Stimulated activated naive CD8-positive, alpha-beta T cell treated with anti-CD3 and anti-CD28 coated beads, Interleukin-15, Interleukin-2, amounts not matched to agents 100 ng/mL and 50 ng/mL, for 24 hours (primary cell): ENCODE results near the gene MAGI1.
"Not testable (repeated sequence)": the region's sequence is repeated elsewhere in the genome, so short reads cannot be mapped to it uniquely, and the experiment has no call there.

ENCODE experiments used
- H3K27ac Mint-ChIP-seq: one replicate; pipeline ENCODE4 v1.8.0; 2021; ENCODE audit warnings: mild to moderate bottlenecking, mixed read lengths
- H3K27me3 Mint-ChIP-seq: one replicate; pipeline ENCODE4 v1.8.0; 2021; ENCODE audit warnings: mixed read lengths
- H3K36me3 Mint-ChIP-seq: one replicate; pipeline ENCODE4 v1.8.0; 2021; ENCODE audit warnings: low read depth, mixed read lengths
- H3K4me1 Mint-ChIP-seq: one replicate; pipeline ENCODE4 v1.8.0; 2021; ENCODE audit warnings: low read depth, mixed read lengths
- H3K4me3 Mint-ChIP-seq: one replicate; pipeline ENCODE4 v1.8.0; 2021; ENCODE audit warnings: mild to moderate bottlenecking, mixed read lengths
- H3K9me3 Mint-ChIP-seq: one replicate; pipeline ENCODE4 v1.8.0; 2021; ENCODE audit warnings: mixed read lengths

MAGI1 gene

DNA sequence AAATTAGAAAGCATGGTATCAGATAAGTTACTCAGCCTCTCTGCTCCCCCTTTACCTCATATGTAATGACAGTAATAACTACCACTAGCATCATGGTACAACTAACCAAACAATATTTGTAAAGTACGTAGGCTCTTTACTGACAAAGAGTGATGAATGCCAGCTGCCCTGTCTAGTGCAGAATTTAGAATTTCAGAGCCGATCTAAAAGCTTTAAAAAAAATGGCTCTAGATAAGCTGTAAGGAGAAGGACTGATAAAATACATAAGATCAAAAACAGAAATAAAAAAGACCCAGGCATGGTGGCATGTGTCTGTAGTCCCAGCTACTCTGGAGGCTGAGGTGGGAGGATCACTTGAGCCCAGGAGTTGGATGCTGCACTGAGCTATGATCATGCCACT lies 424.1 kb downstream of the MAGI1 start:
- Mint-ChIP-seq H3K4me3 (no peak overlapping the region), H3K4me1 (no peaks in the 10 kb centered on the region), H3K9me3 (peaks cover 5% of the 10 kb centered on the region), H3K36me3 (no peaks in the 10 kb centered on the region), H3K27me3 (no peaks in the 10 kb centered on the region), H3K27ac (no peak overlapping the region)

DNA sequence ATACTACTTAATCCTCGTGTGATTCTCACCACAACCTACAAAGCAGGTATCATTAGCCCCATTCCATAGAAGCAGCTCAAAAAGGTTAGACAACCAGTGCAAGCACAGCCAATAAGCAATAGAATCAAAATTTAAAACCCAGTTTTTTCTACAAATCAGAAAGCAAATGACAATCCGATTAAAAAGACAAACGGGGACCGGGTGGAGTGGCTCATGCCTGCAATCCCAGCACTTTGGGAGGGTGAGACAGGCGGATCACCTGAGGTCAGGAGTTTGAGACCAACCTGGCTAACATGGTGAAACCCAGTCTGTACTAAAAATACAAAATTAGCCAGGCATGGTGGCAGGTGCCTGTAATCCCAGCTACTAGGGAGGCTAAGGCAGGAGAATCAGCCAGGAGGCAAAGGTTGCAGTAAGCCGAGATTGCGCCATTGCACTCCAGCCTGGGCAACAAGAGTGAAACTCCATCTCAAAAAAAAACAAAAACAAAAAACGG lies 430.7 kb downstream of the MAGI1 start:
- not testable (repeated sequence) for H3K36me3 Mint-ChIP-seq, H3K4me3 Mint-ChIP-seq, H3K27ac Mint-ChIP-seq, H3K9me3 Mint-ChIP-seq, H3K27me3 Mint-ChIP-seq, H3K4me1 Mint-ChIP-seq

DNA sequence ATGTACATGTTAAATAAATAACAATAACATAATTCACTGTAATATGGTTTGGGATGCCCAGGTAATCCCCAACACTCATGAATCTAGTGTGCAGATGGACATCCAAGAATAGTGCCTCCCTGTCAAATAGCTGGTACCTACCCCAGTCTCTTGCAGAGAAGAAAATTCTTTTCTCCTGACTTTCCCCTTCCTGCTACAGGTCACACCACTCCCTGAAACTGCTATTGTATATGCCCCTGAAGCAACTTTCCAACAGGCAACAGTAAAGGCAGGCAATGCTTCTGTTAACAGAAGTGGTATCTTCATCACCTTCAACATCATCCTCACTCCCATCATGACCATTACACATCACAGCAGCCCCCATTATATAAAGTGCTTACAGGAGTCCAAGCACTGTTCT lies 431.6 kb downstream of the MAGI1 start:
- Mint-ChIP-seq H3K4me1 (no peaks in the 10 kb centered on the region), H3K27ac (no peak overlapping the region), H3K9me3 (no peaks in the 10 kb centered on the region), H3K36me3 (no peaks in the 10 kb centered on the region), H3K27me3 (no peaks in the 10 kb centered on the region), H3K4me3 (no peak overlapping the region)

DNA sequence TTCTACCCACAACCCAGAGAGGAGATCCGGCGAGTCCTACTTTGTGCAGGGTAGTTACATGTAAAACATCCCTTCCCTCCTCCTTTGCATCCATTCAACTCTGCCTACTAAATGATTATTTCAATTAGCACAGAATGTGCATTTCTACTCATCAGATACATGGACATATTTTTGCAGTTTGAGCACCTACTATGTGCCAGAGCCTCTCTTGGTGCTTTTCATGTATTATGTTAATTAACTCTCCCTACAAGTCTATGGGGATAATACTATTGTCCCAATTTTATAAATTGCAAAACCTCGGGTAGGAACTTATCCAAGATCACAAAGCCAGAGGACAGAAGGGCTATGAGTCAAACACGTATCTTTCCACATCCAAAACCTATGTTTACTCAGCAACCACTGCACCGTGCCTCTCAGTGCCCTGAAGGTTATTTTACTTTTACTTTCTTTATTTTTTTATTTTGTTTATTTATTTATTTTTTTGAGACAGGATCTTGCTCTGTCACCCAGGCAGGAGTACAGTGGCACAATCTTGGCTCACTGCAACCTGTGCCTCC lies 432.8 kb downstream of the MAGI1 start:
- no peaks in the 10 kb centered on the region for H3K27me3 Mint-ChIP-seq
- H3K4me3 Mint-ChIP-seq = no peak overlapping the region
- H3K9me3 Mint-ChIP-seq = no peaks in the 10 kb centered on the region
- H3K27ac Mint-ChIP-seq = no peak overlapping the region
- H3K36me3 Mint-ChIP-seq = no peaks in the 10 kb centered on the region
- no peaks in the 10 kb centered on the region for H3K4me1 Mint-ChIP-seq

DNA sequence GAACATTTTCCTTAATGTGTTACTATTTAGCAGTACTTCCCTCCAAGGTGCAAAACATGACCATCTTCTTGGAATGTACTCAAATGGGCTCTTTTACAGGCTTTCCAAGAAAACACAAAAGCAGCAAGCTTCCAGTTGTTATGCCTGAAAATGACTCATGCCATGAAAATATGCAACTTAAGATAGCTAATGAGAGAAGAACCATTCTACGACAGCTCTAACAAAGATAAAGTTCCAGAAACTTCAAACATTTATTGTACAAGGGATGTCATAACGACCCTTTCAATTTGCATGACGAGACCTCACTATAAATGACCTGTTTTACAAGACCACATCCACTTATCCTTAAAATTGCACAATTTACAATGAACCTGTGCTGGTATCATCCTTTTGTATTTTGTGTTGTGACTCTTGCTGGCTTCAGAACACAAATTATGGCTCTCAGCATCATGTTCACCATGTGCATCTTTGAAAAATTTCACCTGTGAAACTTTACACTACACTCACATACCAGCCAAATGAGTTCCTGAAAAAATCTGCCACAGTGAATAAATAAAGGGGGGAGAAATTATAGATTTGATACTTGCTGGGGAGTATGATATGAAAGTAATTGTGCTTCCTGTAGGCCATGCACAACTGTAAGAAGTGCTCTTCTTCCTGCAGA lies 433.7 kb downstream of the MAGI1 start:
- H3K9me3 Mint-ChIP-seq = no peaks in the 10 kb centered on the region
- H3K4me1 Mint-ChIP-seq = no peaks in the 10 kb centered on the region
- H3K27me3 Mint-ChIP-seq = no peaks in the 10 kb centered on the region
- H3K36me3 Mint-ChIP-seq = no peaks in the 10 kb centered on the region
- no peak overlapping the region for H3K4me3 Mint-ChIP-seq
- H3K27ac Mint-ChIP-seq = no peak overlapping the region

DNA sequence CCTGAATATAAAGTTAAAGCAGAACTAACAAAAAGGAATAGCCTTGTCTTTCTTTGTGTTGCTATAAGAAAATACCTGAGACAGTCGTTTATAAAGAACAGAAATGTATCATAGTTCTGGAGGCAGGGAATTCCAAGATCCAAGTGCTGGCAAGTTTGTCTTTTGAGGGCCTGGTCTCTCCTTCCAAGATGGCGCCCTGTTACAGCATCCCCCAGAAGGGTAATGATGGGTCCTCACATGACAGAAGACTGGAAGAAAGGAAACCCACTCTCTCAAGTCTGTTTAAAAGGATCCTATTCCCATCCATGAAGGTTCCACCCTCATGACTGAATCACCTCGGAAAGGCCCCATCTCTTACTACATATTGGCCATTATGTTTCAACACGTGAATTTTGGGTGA lies 435.1 kb downstream of the MAGI1 start:
- H3K27ac Mint-ChIP-seq = no peak overlapping the region
- no peaks in the 10 kb centered on the region for H3K4me1 Mint-ChIP-seq
- no peaks in the 10 kb centered on the region for H3K36me3 Mint-ChIP-seq
- peaks cover 9% of the 10 kb centered on the region for H3K27me3 Mint-ChIP-seq
- no peak overlapping the region for H3K4me3 Mint-ChIP-seq
- H3K9me3 Mint-ChIP-seq = no peaks in the 10 kb centered on the region

DNA sequence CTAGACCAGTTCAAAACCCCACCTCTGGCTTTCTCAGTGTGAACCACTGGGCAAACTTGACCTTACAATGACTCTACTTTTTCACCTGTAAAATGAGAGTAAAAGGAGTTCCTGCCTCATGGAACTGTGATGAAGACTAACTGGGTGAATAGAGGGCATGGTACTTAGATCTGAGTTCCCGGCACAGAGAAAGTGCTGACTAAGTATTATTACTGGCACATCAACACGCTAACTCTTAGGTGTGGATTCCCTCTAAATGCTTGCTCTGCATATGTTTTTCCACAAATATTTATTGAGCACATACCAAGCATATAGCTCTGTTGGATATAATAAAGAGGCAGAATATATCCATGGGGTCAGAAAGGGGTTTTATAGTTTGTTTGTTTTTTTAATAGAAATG lies 437.8 kb downstream of the MAGI1 start:
- no peaks in the 10 kb centered on the region for H3K9me3 Mint-ChIP-seq
- H3K36me3 Mint-ChIP-seq = no peaks in the 10 kb centered on the region
- no peak overlapping the region for H3K27ac Mint-ChIP-seq
- H3K4me1 Mint-ChIP-seq = no peaks in the 10 kb centered on the region
- no peak overlapping the region for H3K4me3 Mint-ChIP-seq
- H3K27me3 Mint-ChIP-seq = peaks cover 23% of the 10 kb centered on the region

DNA sequence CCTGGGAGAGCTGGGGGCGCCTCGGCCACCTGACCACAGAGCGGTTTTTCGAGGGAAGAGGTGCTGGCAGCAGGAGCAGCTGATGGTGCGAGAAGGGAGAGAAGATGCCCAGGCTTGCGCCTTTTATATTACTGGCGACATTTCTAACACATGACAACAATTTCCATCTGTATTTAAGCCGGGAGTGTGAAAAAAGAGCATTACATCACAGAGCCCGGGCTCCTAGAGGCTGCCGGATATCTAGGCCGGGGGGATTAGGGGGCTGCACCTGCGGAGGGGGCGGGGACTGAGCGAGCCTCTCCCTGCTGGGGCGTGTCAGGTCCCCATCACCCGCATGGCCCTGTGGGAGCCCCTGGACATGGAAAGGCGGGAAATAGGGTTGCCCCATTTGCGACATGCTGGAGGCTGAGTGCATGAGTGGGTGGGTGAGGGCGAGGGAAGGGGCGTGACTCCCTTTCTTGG lies 440.7 kb downstream of the MAGI1 start:
- H3K27me3 Mint-ChIP-seq = peaks cover 23% of the 10 kb centered on the region
- no peak overlapping the region for H3K27ac Mint-ChIP-seq
- no peak overlapping the region for H3K4me3 Mint-ChIP-seq
- H3K36me3 Mint-ChIP-seq = no peaks in the 10 kb centered on the region
- H3K4me1 Mint-ChIP-seq = no peaks in the 10 kb centered on the region
- no peaks in the 10 kb centered on the region for H3K9me3 Mint-ChIP-seq

DNA sequence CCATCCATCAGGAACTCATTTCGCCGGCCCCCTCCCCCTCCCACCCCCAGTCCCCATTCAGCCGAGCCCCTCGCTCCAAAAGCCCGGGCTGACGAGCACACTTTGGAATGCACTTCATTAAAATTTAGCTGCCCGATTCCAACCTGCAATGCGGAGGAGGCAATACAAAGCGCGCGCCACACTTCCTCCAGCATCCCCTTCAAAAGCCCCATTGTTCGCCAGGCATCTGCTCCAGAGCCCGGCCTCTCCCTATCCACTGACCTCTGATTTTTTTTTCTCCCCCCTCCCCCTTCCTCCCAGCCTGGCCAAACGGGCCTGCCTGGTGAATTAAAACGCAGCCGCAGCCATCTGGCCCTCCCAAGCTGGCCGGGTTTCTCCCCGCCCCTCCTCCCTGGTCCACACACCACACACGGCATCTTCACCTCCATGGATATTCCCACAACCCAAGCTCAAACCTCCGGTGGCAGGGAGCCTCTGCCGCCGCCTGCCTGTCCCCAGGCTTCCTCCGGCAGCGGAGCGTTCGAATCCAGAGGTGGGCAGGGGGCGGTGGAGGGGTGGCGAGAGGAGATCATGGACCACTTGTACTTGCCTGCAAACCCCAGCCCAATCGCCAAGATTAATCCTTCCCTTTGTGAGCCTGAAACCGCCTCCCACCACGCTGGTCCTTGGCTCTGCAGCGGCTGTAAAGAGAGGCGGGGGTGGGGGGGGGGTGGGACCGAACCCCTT lies 441.3 kb downstream of the MAGI1 start:
- Mint-ChIP-seq H3K4me3 (no peak overlapping the region), H3K27me3 (peaks cover 23% of the 10 kb centered on the region), H3K36me3 (no peaks in the 10 kb centered on the region), H3K27ac (no peak overlapping the region), H3K4me1 (no peaks in the 10 kb centered on the region), H3K9me3 (no peaks in the 10 kb centered on the region)

DNA sequence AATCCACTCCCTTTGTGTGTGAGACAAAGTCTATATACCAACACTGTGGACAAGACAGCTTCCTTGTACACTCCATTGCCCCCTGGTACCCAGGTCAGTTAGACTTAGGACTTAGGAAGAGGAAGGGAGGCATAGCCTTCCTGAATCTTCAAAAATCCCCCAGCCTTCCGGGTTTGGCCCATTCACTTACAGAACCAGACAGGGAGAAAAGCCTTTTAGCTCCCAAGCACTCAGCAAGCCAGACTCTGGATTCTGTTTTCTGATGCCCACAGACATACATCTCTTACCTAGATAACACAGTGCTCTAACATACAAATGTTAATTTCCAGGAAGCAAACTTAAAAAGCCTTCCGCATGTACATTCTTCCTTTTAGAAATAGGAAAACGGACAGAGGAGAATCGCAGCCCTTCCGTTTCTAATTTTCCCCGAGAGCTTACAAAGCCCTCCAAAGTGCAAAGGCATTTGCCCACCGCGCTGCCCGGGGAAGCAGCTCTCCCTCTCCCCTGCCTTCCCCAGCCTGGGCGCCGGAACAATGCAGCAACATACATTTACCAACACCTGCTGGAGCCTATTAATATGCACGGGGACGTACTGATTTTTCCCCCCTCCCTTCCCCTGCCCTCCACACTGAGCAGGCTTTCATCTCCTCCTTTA lies 442.0 kb downstream of the MAGI1 start:
- no peaks in the 10 kb centered on the region for H3K36me3 Mint-ChIP-seq
- peaks cover 3% of the 10 kb centered on the region for H3K9me3 Mint-ChIP-seq
- no peak overlapping the region for H3K27ac Mint-ChIP-seq
- H3K4me1 Mint-ChIP-seq = no peaks in the 10 kb centered on the region
- H3K4me3 Mint-ChIP-seq = no peak overlapping the region
- peaks cover 23% of the 10 kb centered on the region for H3K27me3 Mint-ChIP-seq

DNA sequence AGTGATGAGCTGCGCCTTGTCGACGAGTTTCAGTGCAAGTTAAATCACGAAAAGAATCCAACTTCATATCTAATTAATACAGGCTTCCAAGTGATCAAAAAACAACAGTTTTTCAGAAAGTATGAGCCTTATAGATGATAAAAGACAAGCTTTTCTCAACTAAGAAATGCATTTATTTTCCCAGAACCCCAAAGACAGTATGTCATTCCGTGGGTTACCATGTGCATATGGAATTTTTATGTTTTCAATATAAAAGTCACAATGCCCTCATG lies 442.8 kb downstream of the MAGI1 start:
- Mint-ChIP-seq H3K9me3 (peaks cover 6% of the 10 kb centered on the region), H3K27me3 (peaks cover 23% of the 10 kb centered on the region), H3K4me1 (no peaks in the 10 kb centered on the region), H3K36me3 (no peaks in the 10 kb centered on the region), H3K4me3 (no peak overlapping the region), H3K27ac (no peak overlapping the region)

DNA sequence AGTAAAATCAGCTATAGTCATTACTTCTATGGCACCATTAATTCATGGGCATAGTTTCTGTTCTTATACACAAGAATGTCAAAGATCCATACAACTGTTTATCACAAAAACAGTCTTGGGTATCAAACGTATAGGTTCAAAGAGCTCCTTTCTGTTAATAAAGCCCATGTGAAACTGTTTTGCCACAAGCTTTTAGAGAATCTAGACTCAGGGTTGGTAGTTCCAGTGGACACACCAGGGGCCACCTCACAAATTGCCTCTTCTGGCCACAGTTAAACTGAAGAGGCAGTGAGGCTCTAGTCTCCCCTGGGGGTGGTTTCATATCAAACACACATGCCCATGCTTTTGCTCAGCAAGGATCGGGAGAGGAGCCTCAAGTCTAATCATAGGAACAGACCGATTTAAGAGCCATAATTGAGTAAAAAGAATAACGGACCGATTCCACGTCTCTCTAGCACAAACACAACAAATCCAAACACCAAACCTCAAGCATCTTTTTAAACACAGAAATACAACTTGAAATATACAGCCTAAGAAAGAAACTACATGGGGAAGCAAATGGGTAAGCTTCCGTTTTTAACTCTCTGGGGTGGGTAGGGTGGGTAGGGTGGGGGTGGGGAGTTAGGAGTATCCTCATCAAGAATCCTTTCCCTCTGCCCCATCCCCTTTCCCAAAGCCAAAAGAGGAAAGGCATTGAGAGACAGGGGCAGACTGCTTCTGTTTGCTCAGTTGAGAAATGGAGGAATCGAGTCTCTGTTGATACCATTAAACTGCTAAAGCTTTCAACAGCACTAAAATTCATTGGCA lies 443.3 kb downstream of the MAGI1 start:
- H3K4me1 Mint-ChIP-seq = no peaks in the 10 kb centered on the region
- no peak overlapping the region for H3K27ac Mint-ChIP-seq
- no peaks in the 10 kb centered on the region for H3K36me3 Mint-ChIP-seq
- no peak overlapping the region for H3K4me3 Mint-ChIP-seq
- peaks cover 23% of the 10 kb centered on the region for H3K27me3 Mint-ChIP-seq
- peaks cover 6% of the 10 kb centered on the region for H3K9me3 Mint-ChIP-seq

DNA sequence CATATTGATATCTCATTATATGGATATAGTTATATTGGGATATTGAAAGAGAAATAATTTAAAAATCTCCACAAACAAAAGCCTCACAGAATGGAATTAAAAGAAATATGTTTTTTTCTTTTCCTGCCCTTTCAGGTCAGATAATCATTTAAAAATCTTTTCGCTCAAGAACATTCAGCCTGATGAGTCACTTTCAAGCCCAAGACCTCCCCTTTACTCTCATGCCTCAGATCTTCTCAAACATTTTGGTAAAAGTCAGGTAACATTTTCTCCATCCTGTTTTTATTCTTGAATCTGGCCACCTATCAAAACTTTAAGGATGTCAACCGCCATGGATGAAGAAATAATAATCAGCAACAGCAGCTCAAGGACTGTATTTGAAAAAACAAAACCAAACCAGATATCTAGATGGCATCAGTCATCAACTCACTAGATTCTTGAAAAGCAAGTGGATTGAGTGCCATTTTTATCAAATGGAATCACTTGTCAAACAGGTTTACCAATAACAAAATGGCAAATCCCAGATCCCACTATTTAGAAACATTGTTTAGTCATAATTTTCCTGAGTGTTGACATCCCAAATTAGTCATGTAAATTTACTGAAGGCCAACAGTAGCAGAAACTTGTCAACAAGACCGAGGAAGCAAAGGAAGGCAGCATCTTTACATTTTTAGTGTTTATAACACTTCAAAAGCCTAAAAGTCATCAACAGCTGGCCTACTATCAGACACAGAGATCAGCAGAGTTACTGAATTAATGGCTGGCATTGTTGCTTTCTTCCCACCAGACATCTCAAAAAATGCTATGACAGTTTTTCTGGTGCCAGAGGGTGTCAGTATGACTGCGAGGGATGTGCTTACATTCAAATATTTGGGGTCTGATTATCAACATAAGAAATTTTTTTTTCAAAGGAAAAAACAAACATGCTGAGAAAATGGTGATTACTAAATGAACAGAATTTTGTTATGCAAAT lies 444.7 kb downstream of the MAGI1 start:
- peaks cover 19% of the 10 kb centered on the region for H3K27me3 Mint-ChIP-seq
- no peak overlapping the region for H3K27ac Mint-ChIP-seq
- peaks cover 10% of the 10 kb centered on the region for H3K9me3 Mint-ChIP-seq
- no peak overlapping the region for H3K4me3 Mint-ChIP-seq
- H3K36me3 Mint-ChIP-seq = no peaks in the 10 kb centered on the region
- no peaks in the 10 kb centered on the region for H3K4me1 Mint-ChIP-seq

DNA sequence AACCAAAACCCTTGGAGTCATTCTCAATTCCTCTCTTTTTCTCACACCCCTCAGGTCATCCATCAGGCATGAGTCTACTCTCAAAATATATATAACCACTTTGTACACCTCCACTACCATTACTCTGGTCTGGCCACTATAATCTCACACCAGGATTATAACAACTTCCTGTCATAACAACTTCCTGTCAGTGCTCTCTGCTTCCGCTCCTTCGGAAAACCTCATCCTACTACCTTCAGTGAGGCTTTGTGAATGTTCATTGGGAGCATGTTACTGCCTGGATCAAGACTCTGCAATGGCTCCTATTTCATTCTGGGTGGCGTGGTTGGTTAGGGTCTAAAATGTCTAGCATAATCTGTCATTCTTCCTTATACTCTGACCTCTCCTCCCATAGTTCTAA lies 447.4 kb downstream of the MAGI1 start:
- Mint-ChIP-seq H3K4me3 (no peak overlapping the region), H3K9me3 (peaks cover 10% of the 10 kb centered on the region)

More for the DNA sequence above, 447.4 kb downstream of the MAGI1 start:
- H3K4me1 Mint-ChIP-seq = no peaks in the 10 kb centered on the region
- no peak overlapping the region for H3K27ac Mint-ChIP-seq
- H3K27me3 Mint-ChIP-seq = peaks cover 3% of the 10 kb centered on the region
- no peaks in the 10 kb centered on the region for H3K36me3 Mint-ChIP-seq
